Ascending aorta (tissue), 2 donors: Measurements from ENCODE around the gene STK32A. TPM values are rescaled to one million over a fixed set of nuclear protein-coding genes. Genes with fewer than 3 reads are reported as not detected.
A peak's percentile ranks its signal among the peaks of the same experiment; 100 is the strongest.

Experiments used
- DNase-seq, 2 donors: peaks; one replicate each; pipeline ENCODE4 v3.0.0-alpha.2; 2019; ENCODE audit warnings: low spot score in 2 of 2
- H3K27ac ChIP-seq, 2 donors: fragments of 200-600 bp; sonication (generic); one replicate each; pipeline ENCODE4 v1.5.1; 2016 to 2017; ENCODE audit warnings: mild to moderate bottlenecking in 1 of 2
- H3K27me3 ChIP-seq: fragments of 200-600 bp; sonication (generic); one replicate; pipeline ENCODE4 v1.5.1; 2017
- H3K36me3 ChIP-seq, 2 donors: fragments of 200-600 bp; sonication (generic); one replicate each; pipeline ENCODE4 v1.5.1; 2016
- H3K4me1 ChIP-seq, 2 donors: fragments of 200-600 bp; sonication (generic); one replicate each; pipeline ENCODE4 v1.5.1; 2016 to 2017; ENCODE audit warnings: mild to moderate bottlenecking in 1 of 2
- H3K4me3 ChIP-seq, 2 donors: fragments of 200-600 bp; sonication (generic); one replicate each; pipeline ENCODE4 v1.5.1; 2016 to 2017; ENCODE audit warnings: mild to moderate bottlenecking in 1 of 2
- H3K9me3 ChIP-seq, 2 donors: fragments of 200-600 bp; sonication (generic); one replicate each; pipeline ENCODE4 v1.5.1; 2016
- intact Hi-C: fragments of 100-400 bp; cut with DNase I; formaldehyde crosslinking; loops from one replicate; pipeline ENCODE4 v1.15.1; 2023
- total RNA-seq: library from RNA; depleted of rRNA; stranded (reverse); fragments of >200 nt; gene quantifications from one replicate; pipeline ENCODE4 v1.1.0, GENCODE V29; 2016
- TF ChIP-seq, protein P1 (sequence below), 3 experiments: fragments of 200-600 bp in 2 of 3; fragments of 450-650 bp in 1 of 3; sonication (generic) in 2 of 3; IDR thresholded peaks; one replicate each; pipeline ENCODE4 v1.5.1; 2016 to 2019; ENCODE audit warnings: antibody characterized with exemption in 3 of 3, mild to moderate bottlenecking in 1 of 3, moderate library complexity in 1 of 3

STK32A gene
- total RNA-seq, 1 donor from 2014 or later, result 6.2 TPM

GRCh38 chr5:147431586-147431985 is 196.8 kb downstream of the STK32A start:
- Histone ChIP-seq H3K4me1 (peaks cover 0 to 43% of the 10 kb centered on the region in 2 donors), H3K27me3 (no peaks in the 10 kb centered on the region), H3K4me3 (no peak overlapping the region), H3K27ac (peak overlapping the region; percentile 62 to 72), H3K9me3 (no peaks in the 10 kb centered on the region), H3K36me3 (no peaks in the 10 kb centered on the region)
- no peak for DNase-seq
- intact Hi-C loops, result loop anchor here (2.0 kb wide), 1 partner anchor 15 kb away; no protein-coding TSS in a partner anchor
- TF ChIP-seq, protein P1, sequence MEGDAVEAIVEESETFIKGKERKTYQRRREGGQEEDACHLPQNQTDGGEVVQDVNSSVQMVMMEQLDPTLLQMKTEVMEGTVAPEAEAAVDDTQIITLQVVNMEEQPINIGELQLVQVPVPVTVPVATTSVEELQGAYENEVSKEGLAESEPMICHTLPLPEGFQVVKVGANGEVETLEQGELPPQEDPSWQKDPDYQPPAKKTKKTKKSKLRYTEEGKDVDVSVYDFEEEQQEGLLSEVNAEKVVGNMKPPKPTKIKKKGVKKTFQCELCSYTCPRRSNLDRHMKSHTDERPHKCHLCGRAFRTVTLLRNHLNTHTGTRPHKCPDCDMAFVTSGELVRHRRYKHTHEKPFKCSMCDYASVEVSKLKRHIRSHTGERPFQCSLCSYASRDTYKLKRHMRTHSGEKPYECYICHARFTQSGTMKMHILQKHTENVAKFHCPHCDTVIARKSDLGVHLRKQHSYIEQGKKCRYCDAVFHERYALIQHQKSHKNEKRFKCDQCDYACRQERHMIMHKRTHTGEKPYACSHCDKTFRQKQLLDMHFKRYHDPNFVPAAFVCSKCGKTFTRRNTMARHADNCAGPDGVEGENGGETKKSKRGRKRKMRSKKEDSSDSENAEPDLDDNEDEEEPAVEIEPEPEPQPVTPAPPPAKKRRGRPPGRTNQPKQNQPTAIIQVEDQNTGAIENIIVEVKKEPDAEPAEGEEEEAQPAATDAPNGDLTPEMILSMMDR (IDR thresholded peaks at IDR 0.05), result no peak

GRCh38 chr5:147432323-147432722 is 197.5 kb downstream of the STK32A start:
- H3K27ac ChIP-seq, result peak overlapping the region; percentile 62 to 72
- H3K4me1 ChIP-seq, result peaks cover 0 to 42% of the 10 kb centered on the region in 2 donors

GRCh38 chr5:147434049-147434448 is 199.2 kb downstream of the STK32A start:
- Histone ChIP-seq H3K27me3 (no peaks in the 10 kb centered on the region), H3K27ac (no peak overlapping the region), H3K9me3 (no peaks in the 10 kb centered on the region), H3K36me3 (no peaks in the 10 kb centered on the region), H3K4me1 (peaks cover 0 to 39% of the 10 kb centered on the region in 2 donors), H3K4me3 (no peak overlapping the region)
- DNase-seq, result no peak
- TF ChIP-seq, protein P1 (IDR thresholded peaks at IDR 0.05), result no peak
- intact Hi-C loops, result no loop called here

More at GRCh38 chr5:147432323-147432722, 197.5 kb downstream of the STK32A start:
- DNase-seq, result no peak
- intact Hi-C loops, result no loop called here
- H3K4me3 ChIP-seq, result no peak overlapping the region
- no peaks in the 10 kb centered on the region for H3K27me3 ChIP-seq
- H3K9me3 ChIP-seq, result no peaks in the 10 kb centered on the region
- TF ChIP-seq, protein P1 (IDR thresholded peaks at IDR 0.05), result no peak
- no peaks in the 10 kb centered on the region for H3K36me3 ChIP-seq

DNA sequence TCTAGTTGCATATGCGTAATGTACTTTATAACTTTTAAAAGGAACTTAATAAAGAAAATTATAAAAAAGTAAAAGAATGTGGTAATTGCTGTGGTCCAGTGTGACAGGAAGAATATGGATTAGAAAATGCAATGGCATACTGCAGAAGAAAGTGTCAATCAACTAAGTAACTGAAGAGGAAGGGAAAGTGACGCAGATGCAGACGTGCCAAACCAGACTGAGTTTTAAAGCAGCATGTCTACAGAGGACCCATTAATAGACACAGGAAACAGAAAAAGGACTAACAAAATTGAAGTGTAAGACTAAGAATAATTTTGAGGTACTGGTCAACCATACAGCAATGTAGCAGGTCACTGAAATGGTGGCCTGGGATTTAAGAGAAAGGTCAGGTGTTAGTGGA is 201.8 kb downstream of the STK32A start:
- Histone ChIP-seq H3K36me3 (no peaks in the 10 kb centered on the region), H3K27ac (peak overlapping the region; percentile 11 to 53), H3K4me3 (no peak overlapping the region), H3K9me3 (no peaks in the 10 kb centered on the region), H3K4me1 (peaks cover 0 to 39% of the 10 kb centered on the region in 2 donors), H3K27me3 (no peaks in the 10 kb centered on the region)
- TF ChIP-seq, protein P1 (IDR thresholded peaks at IDR 0.05), result no peak
- no peak for DNase-seq
- intact Hi-C loops, result no loop called here

- intact Hi-C loops, result no loop called here
- TF ChIP-seq, protein P1 (IDR thresholded peaks at IDR 0.05), result no peak
- Histone ChIP-seq H3K9me3 (no peaks in the 10 kb centered on the region), H3K27ac (peak overlapping the region; percentile 11 to 53), H3K4me1 (peaks cover 0 to 36% of the 10 kb centered on the region in 2 donors), H3K4me3 (no peak overlapping the region), H3K36me3 (no peaks in the 10 kb centered on the region), H3K27me3 (no peaks in the 10 kb centered on the region)
- no peak for DNase-seq
Observed at GRCh38 chr5:147437161-147437596, 202.4 kb downstream of the STK32A start.
